HepG2 (cell line): Measurements from ENCODE around the gene COPS7A. TPM values are rescaled to one million over a fixed set of nuclear protein-coding genes. Genes with fewer than 3 reads are reported as not detected.

Experiments used
- DR1 ChIP-seq: sonication (generic); formaldehyde crosslinking; IDR thresholded peaks from 2 replicates; pipeline ENCODE4 v1.8.0; 2021; ENCODE audit warnings: mild to moderate bottlenecking, missing genetic modification reagents, inconsistent platforms
- GPBP1L1 ChIP-seq: sonication (generic); formaldehyde crosslinking; IDR thresholded peaks from 2 replicates; pipeline ENCODE4 v1.5.0; 2020; ENCODE audit warnings: mild to moderate bottlenecking, missing genetic modification reagents
- KLF12 ChIP-seq: sonication (generic); formaldehyde crosslinking; IDR thresholded peaks from 2 replicates; pipeline ENCODE4 v1.4.0; 2020; ENCODE audit warnings: missing genetic modification reagents, borderline replicate concordance
- MAFK ChIP-seq, 2 experiments: IDR thresholded peaks in 1 of 2; conservative IDR thresholded peaks in 1 of 2; 2 replicates each; pipeline ENCODE4 v1.6.1; 2011; ENCODE audit warnings: improper control_type of control experiment in 2 of 2, low read length in 2 of 2
- MLXIP ChIP-seq: sonication (generic); formaldehyde crosslinking; IDR thresholded peaks from 2 replicates; pipeline ENCODE4 v1.9.0; 2021; ENCODE audit warnings: missing genetic modification reagents, borderline replicate concordance
- SETDB1 ChIP-seq: sonication (generic); formaldehyde crosslinking; IDR thresholded peaks from 2 replicates; pipeline ENCODE4 v1.5.1; 2020; ENCODE audit warnings: missing genetic modification reagents, mild to moderate bottlenecking, borderline replicate concordance
- THAP11 ChIP-seq: IDR thresholded peaks from 2 replicates; pipeline ENCODE4 v1.6.1; 2016; ENCODE audit warnings: missing biosample characterization, missing genetic modification reagents
- TIGD3 ChIP-seq: sonication (generic); formaldehyde crosslinking; IDR thresholded peaks from 2 replicates; pipeline ENCODE4 v1.5.1; 2020; ENCODE audit warnings: mild to moderate bottlenecking, missing genetic modification reagents, borderline replicate concordance
- TSC22D2 ChIP-seq: sonication (generic); formaldehyde crosslinking; IDR thresholded peaks from 2 replicates; pipeline ENCODE4 v1.5.1; 2020; ENCODE audit warnings: missing genetic modification reagents, mild to moderate bottlenecking, borderline replicate concordance
- XBP1 ChIP-seq: sonication (generic); formaldehyde crosslinking; IDR thresholded peaks from 2 replicates; pipeline ENCODE4 v1.5.0; 2020; ENCODE audit warnings: missing genetic modification reagents
- ZBTB8A ChIP-seq: sonication (generic); formaldehyde crosslinking; IDR thresholded peaks from 2 replicates; pipeline ENCODE4 v1.4.0; 2020; ENCODE audit warnings: mild to moderate bottlenecking, low read depth, missing genetic modification reagents, borderline replicate concordance
- ZFAT ChIP-seq: sonication (generic); formaldehyde crosslinking; conservative IDR thresholded peaks from 2 replicates; pipeline ENCODE4 v1.8.1; 2023; ENCODE audit warnings: missing genetic modification reagents, inconsistent platforms
- ZFP82 ChIP-seq: sonication (generic); formaldehyde crosslinking; IDR thresholded peaks from 2 replicates; pipeline ENCODE4 v1.5.1; 2020; ENCODE audit warnings: mild to moderate bottlenecking, missing genetic modification reagents, borderline replicate concordance
- ZNF10 ChIP-seq: sonication (generic); formaldehyde crosslinking; IDR thresholded peaks from 2 replicates; pipeline ENCODE4 v1.4.0; 2020; ENCODE audit warnings: mild to moderate bottlenecking, low read depth, missing genetic modification reagents, borderline replicate concordance
- ZNF430 ChIP-seq: sonication (generic); formaldehyde crosslinking; IDR thresholded peaks from 2 replicates; pipeline ENCODE4 v1.9.0; 2021; ENCODE audit warnings: mild to moderate bottlenecking, missing genetic modification reagents
- ZNF557 ChIP-seq: sonication (generic); formaldehyde crosslinking; IDR thresholded peaks from 2 replicates; pipeline ENCODE4 v1.4.0; 2020; ENCODE audit warnings: missing genetic modification reagents
- ZNF670 ChIP-seq: sonication (generic); formaldehyde crosslinking; IDR thresholded peaks from 2 replicates; pipeline ENCODE4 v1.8.0; 2022; ENCODE audit warnings: mild to moderate bottlenecking, missing genetic modification reagents, borderline replicate concordance
- ZNF816 ChIP-seq: sonication (generic); formaldehyde crosslinking; IDR thresholded peaks from 2 replicates; pipeline ENCODE4 v1.8.0; 2022; ENCODE audit warnings: missing genetic modification reagents, mild to moderate bottlenecking, borderline replicate concordance
- ZNF839 ChIP-seq: sonication (generic); formaldehyde crosslinking; IDR thresholded peaks from 2 replicates; pipeline ENCODE4 v1.4.0; 2020; ENCODE audit warnings: missing genetic modification reagents, mild to moderate bottlenecking, borderline replicate concordance
- ZSCAN30 ChIP-seq: sonication (generic); formaldehyde crosslinking; IDR thresholded peaks from 2 replicates; pipeline ENCODE4 v1.5.0; 2020; ENCODE audit warnings: mild to moderate bottlenecking, missing genetic modification reagents
- polyA plus RNA-seq, 8 experiments: library from polyadenylated mRNA; depleted of rRNA in 3 of 8; stranded (reverse) in 7 of 8; unstranded in 1 of 8; fragments of >200 nt; fragmentation: Illumina TruSeq in 4 of 8; extraction: Trizol in 4 of 8; gene quantifications; 2 replicates each; pipeline versions ENCODE4 v1.2.1 to v1.2.3, GENCODE V29; 2011 to 2016; ENCODE audit warnings: low read depth in 4 of 8, missing spikeins in 1 of 8, mixed read lengths in 1 of 8; ENCODE audit not compliant: insufficient read depth in 1 of 8
- total RNA-seq, 5 experiments: library from RNA; depleted of rRNA; stranded (reverse); fragments of >200 nt; fragmentation: Illumina TruSeq; extraction: Trizol; gene quantifications; 2 replicates each; pipeline ENCODE4 v1.2.3, GENCODE V29; 2016; ENCODE audit warnings: low read depth in 1 of 5
- TF ChIP-seq, protein P1 (sequence below): sonication (generic); formaldehyde crosslinking; IDR thresholded peaks from 2 replicates; pipeline ENCODE4 v1.4.0; 2020; ENCODE audit warnings: missing genetic modification reagents, borderline replicate concordance

COPS7A gene
- total and polyA plus RNA-seq, 2 of the 13 experiments (the other 11 are each of a cell fraction or from before 2014, with no cell fraction given): 40.0 to 73.6 TPM

DNA sequence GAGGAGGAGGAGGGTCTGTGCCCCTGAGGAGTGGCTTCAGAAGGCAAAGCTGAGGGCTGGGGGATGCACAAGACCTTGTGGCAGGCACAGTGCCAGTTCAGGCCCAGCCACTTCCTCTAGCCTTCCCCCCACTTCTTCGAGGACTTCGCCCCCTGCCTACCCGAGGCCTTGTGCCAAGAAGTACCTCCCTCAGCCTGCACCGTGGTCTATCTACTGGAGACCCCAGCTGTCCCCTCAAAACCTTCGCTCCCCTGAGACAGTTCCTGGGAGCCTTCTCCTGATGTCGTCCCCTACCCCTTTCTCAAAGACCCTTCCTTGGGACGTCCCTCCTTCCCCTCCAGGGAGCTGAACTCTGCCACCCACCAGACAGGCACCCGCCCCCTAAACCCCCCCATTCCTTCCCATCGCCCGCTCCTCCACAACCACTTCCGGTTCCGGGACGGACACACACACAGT lies 35.3 kb upstream of the COPS7A start (continued):
- TF ChIP-seq, protein P1, sequence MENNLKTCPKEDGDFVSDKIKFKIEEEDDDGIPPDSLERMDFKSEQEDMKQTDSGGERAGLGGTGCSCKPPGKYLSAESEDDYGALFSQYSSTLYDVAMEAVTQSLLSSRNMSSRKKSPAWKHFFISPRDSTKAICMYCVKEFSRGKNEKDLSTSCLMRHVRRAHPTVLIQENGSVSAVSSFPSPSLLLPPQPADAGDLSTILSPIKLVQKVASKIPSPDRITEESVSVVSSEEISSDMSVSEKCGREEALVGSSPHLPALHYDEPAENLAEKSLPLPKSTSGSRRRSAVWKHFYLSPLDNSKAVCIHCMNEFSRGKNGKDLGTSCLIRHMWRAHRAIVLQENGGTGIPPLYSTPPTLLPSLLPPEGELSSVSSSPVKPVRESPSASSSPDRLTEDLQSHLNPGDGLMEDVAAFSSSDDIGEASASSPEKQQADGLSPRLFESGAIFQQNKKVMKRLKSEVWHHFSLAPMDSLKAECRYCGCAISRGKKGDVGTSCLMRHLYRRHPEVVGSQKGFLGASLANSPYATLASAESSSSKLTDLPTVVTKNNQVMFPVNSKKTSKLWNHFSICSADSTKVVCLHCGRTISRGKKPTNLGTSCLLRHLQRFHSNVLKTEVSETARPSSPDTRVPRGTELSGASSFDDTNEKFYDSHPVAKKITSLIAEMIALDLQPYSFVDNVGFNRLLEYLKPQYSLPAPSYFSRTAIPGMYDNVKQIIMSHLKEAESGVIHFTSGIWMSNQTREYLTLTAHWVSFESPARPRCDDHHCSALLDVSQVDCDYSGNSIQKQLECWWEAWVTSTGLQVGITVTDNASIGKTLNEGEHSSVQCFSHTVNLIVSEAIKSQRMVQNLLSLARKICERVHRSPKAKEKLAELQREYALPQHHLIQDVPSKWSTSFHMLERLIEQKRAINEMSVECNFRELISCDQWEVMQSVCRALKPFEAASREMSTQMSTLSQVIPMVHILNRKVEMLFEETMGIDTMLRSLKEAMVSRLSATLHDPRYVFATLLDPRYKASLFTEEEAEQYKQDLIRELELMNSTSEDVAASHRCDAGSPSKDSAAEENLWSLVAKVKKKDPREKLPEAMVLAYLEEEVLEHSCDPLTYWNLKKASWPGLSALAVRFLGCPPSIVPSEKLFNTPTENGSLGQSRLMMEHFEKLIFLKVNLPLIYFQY: no peak
- TF ChIP-seq ZNF10 (no peak), THAP11 (CRISPR knock-in tag) (no peak), MAFK (conservative IDR thresholded peaks at IDR 0.05 in 1 of 2, IDR thresholded peaks at IDR 0.05 in 1 of 2; ENCODE audit: low read length in 2 of 2) (no peak), TSC22D2 (CRISPR knock-in tag) (no peak), ZNF430 (no peak), ZNF670 (CRISPR knock-in tag) (no peak), SETDB1 (CRISPR knock-in tag) (no peak), ZNF557 (CRISPR knock-in tag) (no peak), DR1 (CRISPR knock-in tag) (0 out of 2 replicates have a peak, but pooled peaks have one; percentile 52), TIGD3 (no peak), ZSCAN30 (CRISPR knock-in tag) (no peak), KLF12 (CRISPR knock-in tag) (no peak), ZNF839 (CRISPR knock-in tag) (no peak), ZFAT (CRISPR knock-in tag) (no peak), ZNF816 (no peak), XBP1 (CRISPR knock-in tag) (no peak), ZBTB8A (CRISPR knock-in tag) (no peak), GPBP1L1 (CRISPR knock-in tag) (no peak), ZFP82 (CRISPR knock-in tag) (no peak), MLXIP (no peak)
